Brain microvascular endothelial cell (primary cell): ENCODE results near the gene NID2.

Experiments used
- DNase-seq: peaks from one replicate; pipeline ENCODE4 v3.0.0-alpha.2; 2020
- H3K27ac ChIP-seq: fragments of 250-450 bp; sonication (Bioruptor Pico); 2 replicates; pipeline ENCODE4 v1.5.1; 2020; ENCODE audit warnings: mild to moderate bottlenecking, moderate library complexity
- H3K27me3 ChIP-seq: fragments of 250-450 bp; sonication (Bioruptor Pico); replicated peaks from 2 replicates; pipeline ENCODE4 v1.5.1; 2020; ENCODE audit warnings: mild to moderate bottlenecking
- H3K36me3 ChIP-seq: fragments of 250-450 bp; sonication (Bioruptor Pico); replicated peaks from 2 replicates; pipeline ENCODE4 v1.5.1; 2020; ENCODE audit warnings: mild to moderate bottlenecking
- H3K4me3 ChIP-seq: 2 replicates; pipeline ENCODE4 v1.5.1; 2011; ENCODE audit warnings: low read depth, mild to moderate bottlenecking, control low read depth, low read length, moderate library complexity
- in situ Hi-C: cut with HindIII; loops from 2 replicates; pipeline ENCODE4 v1.10.0; 2017; ENCODE audit warnings: low sequenced_read_pairs, low pct_ligation_motif_present
- TF ChIP-seq, protein P1 (sequence below): IDR thresholded peaks from 2 replicates; pipeline ENCODE4 v1.5.1; 2011; ENCODE audit warnings: low read depth, mild to moderate bottlenecking, moderate library complexity, low read length, control low read depth, inconsistent platforms; ENCODE audit errors: missing control alignments

NID2 gene

DNA sequence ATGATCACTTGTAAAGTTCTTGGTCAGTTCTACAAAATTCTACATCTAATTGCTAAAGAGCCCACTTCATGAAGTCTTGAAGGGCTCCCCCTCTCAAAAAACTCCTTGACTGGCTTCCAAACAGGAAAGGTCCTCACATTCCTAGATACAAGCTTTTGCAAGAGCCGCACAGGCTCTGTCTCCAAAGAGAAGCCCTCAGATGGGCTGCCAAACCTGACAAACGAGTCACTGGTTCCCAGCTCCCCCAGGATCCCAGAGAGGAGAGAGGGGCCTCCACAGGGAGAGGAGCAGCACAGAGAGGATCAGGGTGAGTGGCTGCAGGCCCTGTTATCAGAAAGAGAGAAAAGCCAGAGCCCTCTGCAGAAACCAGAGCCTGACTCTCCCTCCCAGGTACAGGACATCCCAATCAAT lies 5.8 kb downstream of the NID2 start:
- H3K36me3 ChIP-seq = peaks cover 26% of the 10 kb centered on the region
- DNase-seq = no peak
- H3K4me3 ChIP-seq = no peak overlapping the region
- H3K27me3 ChIP-seq = no peaks in the 10 kb centered on the region
- H3K27ac ChIP-seq = no peak overlapping the region
- in situ Hi-C loops = no loop called here
- TF ChIP-seq, protein P1, sequence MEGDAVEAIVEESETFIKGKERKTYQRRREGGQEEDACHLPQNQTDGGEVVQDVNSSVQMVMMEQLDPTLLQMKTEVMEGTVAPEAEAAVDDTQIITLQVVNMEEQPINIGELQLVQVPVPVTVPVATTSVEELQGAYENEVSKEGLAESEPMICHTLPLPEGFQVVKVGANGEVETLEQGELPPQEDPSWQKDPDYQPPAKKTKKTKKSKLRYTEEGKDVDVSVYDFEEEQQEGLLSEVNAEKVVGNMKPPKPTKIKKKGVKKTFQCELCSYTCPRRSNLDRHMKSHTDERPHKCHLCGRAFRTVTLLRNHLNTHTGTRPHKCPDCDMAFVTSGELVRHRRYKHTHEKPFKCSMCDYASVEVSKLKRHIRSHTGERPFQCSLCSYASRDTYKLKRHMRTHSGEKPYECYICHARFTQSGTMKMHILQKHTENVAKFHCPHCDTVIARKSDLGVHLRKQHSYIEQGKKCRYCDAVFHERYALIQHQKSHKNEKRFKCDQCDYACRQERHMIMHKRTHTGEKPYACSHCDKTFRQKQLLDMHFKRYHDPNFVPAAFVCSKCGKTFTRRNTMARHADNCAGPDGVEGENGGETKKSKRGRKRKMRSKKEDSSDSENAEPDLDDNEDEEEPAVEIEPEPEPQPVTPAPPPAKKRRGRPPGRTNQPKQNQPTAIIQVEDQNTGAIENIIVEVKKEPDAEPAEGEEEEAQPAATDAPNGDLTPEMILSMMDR = no peak

DNA sequence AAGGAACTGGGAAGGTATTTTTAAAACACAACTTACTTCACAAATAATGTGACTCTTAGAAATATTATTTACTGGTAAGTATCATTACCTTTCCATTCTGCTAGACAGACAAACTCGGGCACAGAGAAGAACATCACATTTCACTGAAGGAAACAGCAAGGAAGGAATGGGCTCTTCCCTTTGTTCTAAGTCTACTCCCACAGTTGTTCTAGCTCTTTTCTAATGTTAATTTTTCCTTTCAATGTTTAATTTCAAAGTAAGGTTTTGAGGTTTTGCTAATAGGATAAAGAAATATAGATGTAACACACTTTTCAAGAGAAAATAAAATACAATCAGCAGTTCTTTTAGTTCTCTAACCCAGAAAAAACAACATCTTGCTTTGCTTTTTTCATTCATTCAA lies 7.0 kb downstream of the NID2 start:
- in situ Hi-C loops = no loop called here
- DNase-seq = no peak
- H3K36me3 ChIP-seq = peaks cover 26% of the 10 kb centered on the region
- TF ChIP-seq, protein P1 = no peak
- H3K27me3 ChIP-seq = no peaks in the 10 kb centered on the region
- no peak overlapping the region for H3K27ac ChIP-seq
- no peak overlapping the region for H3K4me3 ChIP-seq

DNA sequence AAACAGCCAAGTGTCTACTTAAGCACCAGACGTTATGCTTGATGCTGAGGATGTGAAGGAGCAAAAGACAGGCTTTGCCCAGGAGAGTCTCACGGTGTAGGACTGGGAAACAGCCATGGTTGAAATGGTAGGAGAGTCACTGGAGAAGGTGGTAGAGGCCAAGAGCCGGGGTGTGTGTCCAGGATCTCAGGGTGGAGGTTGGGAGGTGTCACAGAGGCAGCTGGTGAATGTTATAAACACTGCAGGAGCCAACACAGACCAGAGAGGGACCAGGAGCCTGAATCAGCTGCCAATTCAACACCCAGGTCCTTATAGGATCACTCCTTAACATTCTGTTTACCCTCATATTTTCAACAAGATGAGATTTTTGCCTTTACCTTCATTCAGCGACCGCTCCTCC lies 7.5 kb downstream of the NID2 start:
- TF ChIP-seq, protein P1 = no peak

DNA sequence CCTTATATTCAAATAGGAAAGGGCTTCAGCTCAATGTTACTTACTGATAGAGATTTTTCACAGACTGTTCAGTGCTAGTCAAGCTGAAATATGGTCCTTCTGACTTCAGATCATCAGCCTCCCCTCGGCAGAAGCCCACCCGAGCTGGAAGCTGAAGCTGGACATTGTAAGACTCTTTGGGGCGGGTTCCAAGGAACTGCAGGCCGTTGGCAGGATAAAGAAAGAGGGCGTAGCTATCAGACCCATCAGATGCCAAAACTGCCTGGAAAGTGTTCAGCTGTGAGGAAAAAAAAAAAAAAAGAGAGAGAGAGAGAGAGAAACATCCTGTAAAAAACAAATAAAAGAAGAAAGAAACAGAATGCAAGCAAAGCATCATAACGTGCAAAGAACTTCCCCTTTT lies 8.8 kb downstream of the NID2 start:
- Histone ChIP-seq H3K4me3 (no peak overlapping the region), H3K27me3 (no peaks in the 10 kb centered on the region), H3K27ac (no peak overlapping the region), H3K36me3 (peaks cover 21% of the 10 kb centered on the region)
- in situ Hi-C loops = no loop called here
- TF ChIP-seq, protein P1 = no peak
- no peak for DNase-seq

More for the DNA sequence above, 7.5 kb downstream of the NID2 start:
- DNase-seq = no peak
- Histone ChIP-seq H3K27me3 (no peaks in the 10 kb centered on the region), H3K27ac (no peak overlapping the region), H3K4me3 (no peak overlapping the region), H3K36me3 (peaks cover 25% of the 10 kb centered on the region)
- in situ Hi-C loops = no loop called here

DNA sequence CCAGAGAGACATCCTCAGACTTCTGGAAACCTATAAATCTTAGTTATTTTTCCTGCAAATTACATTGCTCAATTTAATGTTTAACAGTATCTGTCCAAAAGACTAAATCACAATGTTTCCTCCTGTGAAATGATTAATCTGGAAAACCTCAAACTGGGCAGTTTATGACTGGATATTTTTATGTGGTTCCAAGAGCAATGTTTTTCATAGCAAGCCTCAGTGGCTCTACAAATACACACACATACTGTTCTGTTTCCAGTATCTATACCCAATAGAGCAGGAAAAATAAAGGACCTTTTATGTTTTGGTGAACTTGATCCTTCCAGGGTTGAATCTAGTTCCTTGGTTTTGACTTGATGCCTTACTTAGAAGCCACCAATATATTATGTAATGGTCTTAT lies 9.2 kb downstream of the NID2 start:
- no peak overlapping the region for H3K27ac ChIP-seq
- in situ Hi-C loops = no loop called here

DNA sequence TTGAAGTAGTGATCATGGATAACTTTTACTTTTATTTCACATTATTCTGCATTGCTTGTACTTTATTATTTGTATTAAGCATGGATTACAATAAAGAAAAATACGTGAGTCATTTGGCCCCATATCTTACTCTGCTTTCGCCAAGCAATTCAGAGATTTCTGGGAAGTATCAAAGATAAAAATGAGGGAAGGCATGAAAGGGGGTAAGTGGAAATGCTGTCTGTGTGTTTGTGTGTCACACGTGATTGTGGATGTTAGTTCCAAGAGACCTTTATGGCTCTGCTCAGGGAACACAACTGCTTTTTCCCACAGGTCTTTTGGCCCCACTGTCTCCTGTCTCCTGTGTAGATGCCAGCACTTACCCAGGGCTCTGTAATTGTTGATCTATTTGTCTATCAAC lies 10.5 kb downstream of the NID2 start:
- H3K27ac ChIP-seq = no peak overlapping the region
- TF ChIP-seq, protein P1 = no peak
- DNase-seq = no peak
- H3K36me3 ChIP-seq = peaks cover 26% of the 10 kb centered on the region
- in situ Hi-C loops = no loop called here
- no peak overlapping the region for H3K4me3 ChIP-seq
- no peaks in the 10 kb centered on the region for H3K27me3 ChIP-seq

More for the DNA sequence above, 9.2 kb downstream of the NID2 start:
- no peak for DNase-seq
- H3K27me3 ChIP-seq = no peaks in the 10 kb centered on the region
- peaks cover 21% of the 10 kb centered on the region for H3K36me3 ChIP-seq
- TF ChIP-seq, protein P1 = no peak
- no peak overlapping the region for H3K4me3 ChIP-seq
